ENCODE data around the gene DDX10. TPM values are rescaled to one million over a fixed set of nuclear protein-coding genes. Genes with fewer than 3 reads are reported as not detected.

The DDX10 gene
- total and polyA plus RNA-seq, 3 donors from 2014 or later = 25.7 to 64.4 (median 59.2) TPM

DNA sequence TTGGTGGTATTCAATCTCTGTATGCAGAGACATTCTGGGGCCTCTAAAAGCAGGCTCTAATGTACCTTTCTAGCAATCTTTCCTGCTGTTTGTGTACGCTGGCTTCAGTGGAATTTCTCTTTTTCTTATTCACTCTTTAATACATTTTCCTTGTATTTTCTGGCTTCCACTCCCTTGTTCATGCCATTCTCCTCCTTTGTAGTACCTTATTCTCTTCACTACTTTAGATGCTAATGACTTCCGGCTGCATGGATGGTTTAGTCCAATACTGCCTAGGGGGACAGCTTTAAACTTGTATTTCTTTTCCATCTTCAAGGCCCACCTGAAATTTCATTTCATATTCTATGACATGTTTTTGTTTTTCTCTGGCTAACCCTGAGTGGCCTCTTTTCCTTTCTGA lies 40.2 kb downstream of the DDX10 start:
- intact Hi-C loops (cut with DNase I; ENCODE audit: low total_unique reads) = no loop called here
- no peak overlapping the region for H3K27ac ChIP-seq
- no peaks in the 10 kb centered on the region for H3K27me3 ChIP-seq
- TF ChIP-seq POLR2A (IDR thresholded peaks at IDR 0.05) = no peak
- no peak for TF ChIP-seq CTCF (IDR thresholded peaks at IDR 0.05)
- no peak for DNase-seq
- 95 to 96% methylated on average over 2 of the region's 2 CpGs for WGBS, 2 donors
- no peaks in the 10 kb centered on the region for H3K36me3 ChIP-seq (ENCODE audit: low read depth, missing control alignments)
- H3K9me3 ChIP-seq = no peaks in the 10 kb centered on the region
- H3K4me3 ChIP-seq = no peak overlapping the region
- no peaks in the 10 kb centered on the region for H3K4me1 ChIP-seq

- intact Hi-C loops (cut with DNase I; ENCODE audit: low total_unique reads) = no loop called here
- H3K27ac ChIP-seq = no peak overlapping the region
- H3K9me3 ChIP-seq = no peaks in the 10 kb centered on the region
- TF ChIP-seq POLR2A (IDR thresholded peaks at IDR 0.05) (no peak), CTCF (IDR thresholded peaks at IDR 0.05) (no peak)
- H3K4me3 ChIP-seq = no peak overlapping the region
- no peaks in the 10 kb centered on the region for H3K27me3 ChIP-seq
- H3K36me3 ChIP-seq (ENCODE audit: low read depth, missing control alignments) = no peaks in the 10 kb centered on the region
- no peak for DNase-seq
- no peaks in the 10 kb centered on the region for H3K4me1 ChIP-seq
These were observed 43.3 kb downstream of the DDX10 start for GRCh38 chr11:108708173-108708572.

GRCh38 chr11:108709741-108710140 lies 44.9 kb downstream of the DDX10 start:
- Histone ChIP-seq H3K4me3 (no peak overlapping the region), H3K27ac (no peak overlapping the region), H3K36me3 (ENCODE audit: low read depth, missing control alignments) (no peaks in the 10 kb centered on the region), H3K4me1 (no peaks in the 10 kb centered on the region), H3K9me3 (no peaks in the 10 kb centered on the region), H3K27me3 (no peaks in the 10 kb centered on the region)
- no peak for TF ChIP-seq POLR2A (IDR thresholded peaks at IDR 0.05)
- no peak for TF ChIP-seq CTCF (IDR thresholded peaks at IDR 0.05)
- intact Hi-C loops (cut with DNase I; ENCODE audit: low total_unique reads) = no loop called here
- no peak for DNase-seq

DNA sequence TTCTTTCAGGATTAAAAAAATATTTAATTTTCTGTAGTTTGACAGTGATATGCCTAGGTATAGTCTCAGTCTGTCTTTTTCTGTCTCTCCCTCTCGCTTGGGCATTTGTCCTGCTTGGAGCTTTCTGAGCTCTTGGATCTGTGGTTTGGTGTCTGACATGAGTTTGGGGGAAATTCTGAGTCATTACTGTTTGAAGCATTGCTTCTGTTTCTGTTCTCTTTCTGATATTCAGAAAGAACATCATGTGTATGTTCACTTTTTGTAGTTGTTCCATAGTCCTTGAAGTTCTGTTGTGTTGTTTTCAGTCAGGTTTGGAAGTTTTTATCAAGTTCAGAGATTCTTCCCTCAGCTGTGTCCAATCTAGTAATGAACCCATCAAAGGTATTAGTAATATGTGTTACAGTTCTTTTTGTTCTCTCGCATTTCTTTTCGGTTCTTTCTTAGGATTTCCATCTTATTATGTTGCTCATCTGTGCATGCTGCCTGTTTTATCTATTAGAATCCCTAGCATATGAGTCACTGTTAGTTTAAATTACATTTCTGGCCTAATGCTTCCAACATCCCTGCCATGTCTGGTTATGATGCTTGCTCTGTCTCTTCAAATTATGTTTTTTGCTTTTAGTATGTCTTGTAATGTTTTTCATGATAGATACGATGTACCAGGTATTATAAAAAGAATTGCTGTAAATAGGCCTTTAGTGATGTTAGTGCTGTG lies 48.4 kb downstream of the DDX10 start:
- TF ChIP-seq POLR2A (IDR thresholded peaks at IDR 0.05) = no peak
- H3K4me3 ChIP-seq = no peak overlapping the region
- peaks cover 3% of the 10 kb centered on the region for H3K36me3 ChIP-seq (ENCODE audit: low read depth, missing control alignments)
- DNase-seq = no peak
- intact Hi-C loops (cut with DNase I; ENCODE audit: low total_unique reads) = no loop called here
- no peaks in the 10 kb centered on the region for H3K9me3 ChIP-seq
- H3K4me1 ChIP-seq = no peaks in the 10 kb centered on the region
- no peaks in the 10 kb centered on the region for H3K27me3 ChIP-seq
- 90 to 92% methylated on average over 4 of the region's 4 CpGs for WGBS, 2 donors
- no peak overlapping the region for H3K27ac ChIP-seq

DNA sequence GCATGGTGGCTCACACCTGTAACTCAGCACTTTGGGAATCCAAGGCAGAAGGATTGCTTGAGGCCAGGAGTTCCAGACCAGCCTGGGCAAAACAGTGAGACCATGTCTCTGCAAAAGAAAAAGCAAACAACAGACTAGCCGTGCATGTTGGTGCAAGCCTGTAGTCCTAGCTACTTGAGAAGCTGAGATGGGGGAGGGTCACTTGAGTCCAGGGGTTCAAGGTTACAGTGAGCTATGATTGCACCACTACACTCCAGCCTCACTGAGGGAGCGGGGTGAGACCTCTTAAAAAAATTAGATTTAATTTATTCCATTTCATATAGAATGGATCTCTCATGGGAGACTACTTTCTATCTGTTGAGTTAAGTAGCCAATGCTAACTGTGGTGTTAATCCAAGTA lies 50.4 kb downstream of the DDX10 start:
- 87 to 88% methylated on average over 2 of the region's 2 CpGs for WGBS, 2 donors
- intact Hi-C loops (cut with DNase I; ENCODE audit: low total_unique reads) = no loop called here
- peaks cover 3% of the 10 kb centered on the region for H3K36me3 ChIP-seq (ENCODE audit: low read depth, missing control alignments)

More for the DNA sequence above, 50.4 kb downstream of the DDX10 start:
- no peak for DNase-seq
- TF ChIP-seq CTCF (IDR thresholded peaks at IDR 0.05) (no peak), POLR2A (IDR thresholded peaks at IDR 0.05) (no peak)
- Histone ChIP-seq H3K27ac (no peak overlapping the region), H3K9me3 (no peaks in the 10 kb centered on the region), H3K4me1 (no peaks in the 10 kb centered on the region), H3K4me3 (no peak overlapping the region), H3K27me3 (no peaks in the 10 kb centered on the region)

Measured in testis (tissue), 3 donors.